VCaP (cell line): Measurements from ENCODE around the gene VSIG4.
"Not testable (repeated sequence)": the region's sequence is repeated elsewhere in the genome, so short reads cannot be mapped to it uniquely, and the experiment has no call there.

Experiments used
- H3K27ac ChIP-seq: fragments of 450-650 bp; 2 replicates; pipeline ENCODE4 v1.5.1; 2017
- TF ChIP-seq, protein P1 (sequence below): fragments of 450-650 bp; conservative IDR thresholded peaks from 2 replicates; pipeline ENCODE4 v1.5.1; 2017; ENCODE audit warnings: mild to moderate bottlenecking, moderate library complexity

VSIG4 gene

DNA sequence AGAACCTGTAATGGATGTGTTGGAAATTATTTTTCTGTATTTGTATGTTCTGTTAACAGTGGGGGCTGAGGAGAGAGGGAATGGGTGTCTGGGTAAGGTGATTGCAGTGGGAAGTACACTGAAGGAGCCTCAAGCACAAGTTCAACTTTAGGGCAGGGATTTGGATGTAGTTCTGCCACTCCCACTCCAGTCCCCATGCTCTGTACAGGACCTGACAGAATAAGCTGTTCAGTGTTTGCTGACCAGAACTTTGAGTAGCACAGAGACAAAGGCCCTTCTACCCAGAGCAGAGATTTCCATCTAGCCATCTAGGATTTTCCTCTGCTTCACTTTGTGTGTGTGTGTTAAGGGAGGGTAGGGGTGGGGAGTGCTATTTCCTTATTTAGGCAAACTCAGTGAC is 49.2 kb downstream of the VSIG4 start:
- no peak overlapping the region for H3K27ac ChIP-seq
- TF ChIP-seq, protein P1, sequence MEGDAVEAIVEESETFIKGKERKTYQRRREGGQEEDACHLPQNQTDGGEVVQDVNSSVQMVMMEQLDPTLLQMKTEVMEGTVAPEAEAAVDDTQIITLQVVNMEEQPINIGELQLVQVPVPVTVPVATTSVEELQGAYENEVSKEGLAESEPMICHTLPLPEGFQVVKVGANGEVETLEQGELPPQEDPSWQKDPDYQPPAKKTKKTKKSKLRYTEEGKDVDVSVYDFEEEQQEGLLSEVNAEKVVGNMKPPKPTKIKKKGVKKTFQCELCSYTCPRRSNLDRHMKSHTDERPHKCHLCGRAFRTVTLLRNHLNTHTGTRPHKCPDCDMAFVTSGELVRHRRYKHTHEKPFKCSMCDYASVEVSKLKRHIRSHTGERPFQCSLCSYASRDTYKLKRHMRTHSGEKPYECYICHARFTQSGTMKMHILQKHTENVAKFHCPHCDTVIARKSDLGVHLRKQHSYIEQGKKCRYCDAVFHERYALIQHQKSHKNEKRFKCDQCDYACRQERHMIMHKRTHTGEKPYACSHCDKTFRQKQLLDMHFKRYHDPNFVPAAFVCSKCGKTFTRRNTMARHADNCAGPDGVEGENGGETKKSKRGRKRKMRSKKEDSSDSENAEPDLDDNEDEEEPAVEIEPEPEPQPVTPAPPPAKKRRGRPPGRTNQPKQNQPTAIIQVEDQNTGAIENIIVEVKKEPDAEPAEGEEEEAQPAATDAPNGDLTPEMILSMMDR: no peak

DNA sequence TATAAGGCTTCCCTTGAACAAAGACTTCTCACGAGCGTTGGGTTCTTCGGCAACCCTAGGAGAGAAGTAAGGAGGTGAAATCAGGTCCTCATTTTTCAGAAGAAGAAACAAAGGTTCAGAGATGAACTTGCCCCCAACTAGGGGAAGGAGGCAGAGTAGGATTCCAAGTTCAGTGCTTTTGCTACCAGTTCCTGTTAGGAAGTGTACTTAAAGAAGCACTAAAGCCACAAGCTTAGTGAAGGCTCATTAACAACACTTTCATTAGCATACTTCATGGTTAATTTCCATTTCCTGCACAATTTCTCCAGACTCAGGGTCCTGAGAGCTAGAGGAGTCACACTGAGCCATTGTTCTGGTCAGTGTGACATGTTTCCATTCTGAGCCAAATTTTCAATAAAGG is 52.1 kb downstream of the VSIG4 start:
- TF ChIP-seq, protein P1: no peak

DNA sequence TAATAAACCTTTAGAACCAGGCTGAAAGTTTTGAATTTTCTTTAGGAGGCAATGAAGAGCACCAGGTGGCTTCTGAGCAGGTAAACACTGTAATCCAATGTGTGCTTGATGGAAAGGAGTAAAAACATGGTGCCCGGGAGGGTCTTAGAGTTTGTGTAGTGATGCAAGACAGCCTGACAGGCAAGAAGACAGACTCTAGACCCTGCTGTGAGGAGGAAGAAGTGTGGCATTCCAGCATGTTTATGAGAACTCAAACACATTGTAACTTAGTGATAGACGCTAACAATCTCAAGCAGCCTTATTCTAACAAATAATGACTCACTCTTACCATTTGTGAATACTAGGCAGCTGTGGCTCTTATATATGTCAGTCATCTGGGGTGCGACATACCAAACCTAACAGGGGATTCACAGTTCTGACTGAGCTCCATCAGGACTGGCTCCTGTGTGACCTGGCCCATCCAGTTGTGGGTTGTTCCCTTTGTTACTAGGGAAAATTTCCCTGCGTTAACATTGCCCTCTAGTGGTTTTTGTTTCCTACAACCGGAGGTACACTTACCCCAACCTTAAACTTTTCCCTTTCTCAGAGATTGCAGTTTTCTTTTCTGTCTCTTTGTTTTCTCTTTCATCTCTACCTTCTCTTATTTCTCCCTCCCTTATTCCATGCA is 53.8 kb downstream of the VSIG4 start:
- TF ChIP-seq, protein P1: peak; percentile 82
- H3K27ac ChIP-seq: no peak overlapping the region

More for the DNA sequence above, 52.1 kb downstream of the VSIG4 start:
- H3K27ac ChIP-seq: no peak overlapping the region

DNA sequence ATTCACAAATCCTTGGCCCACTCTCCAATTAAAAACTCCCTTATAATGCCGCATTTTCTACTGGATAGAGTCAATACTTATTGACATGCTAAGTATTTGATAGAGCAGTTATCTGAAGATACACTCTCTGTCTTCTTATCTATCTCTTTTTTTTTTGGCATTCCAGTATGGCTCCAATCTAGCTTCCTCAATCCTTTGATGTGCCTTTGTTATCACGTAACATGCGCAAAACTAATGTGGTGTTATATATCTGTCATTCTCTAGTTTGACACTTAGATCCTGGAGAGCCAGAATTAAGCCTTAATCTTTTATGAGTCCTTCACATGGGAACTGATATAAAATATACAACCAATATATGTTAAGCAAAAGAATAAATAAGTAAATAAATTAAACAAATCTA is 54.7 kb downstream of the VSIG4 start:
- H3K27ac ChIP-seq: no peak overlapping the region
- TF ChIP-seq, protein P1: no peak

DNA sequence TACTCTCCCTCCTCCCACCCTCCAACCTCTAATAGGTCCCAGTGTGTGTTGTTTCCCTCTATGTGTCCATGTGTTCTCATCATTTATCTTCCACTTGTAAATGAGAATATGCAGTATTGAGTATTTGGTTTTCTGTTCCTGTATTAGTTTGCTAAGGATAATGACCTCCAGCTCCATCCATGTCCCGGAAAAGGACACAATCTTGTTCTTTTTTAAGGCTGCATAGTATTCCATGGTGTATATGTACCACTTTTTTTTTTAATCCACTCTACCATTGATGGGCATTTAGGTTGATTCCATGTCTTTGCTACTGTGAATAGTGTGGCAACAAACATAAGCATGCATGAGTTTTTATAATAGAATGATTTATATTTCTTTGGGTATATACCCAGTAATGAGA is 62.7 kb downstream of the VSIG4 start:
- H3K27ac ChIP-seq: not testable (repeated sequence)

DNA sequence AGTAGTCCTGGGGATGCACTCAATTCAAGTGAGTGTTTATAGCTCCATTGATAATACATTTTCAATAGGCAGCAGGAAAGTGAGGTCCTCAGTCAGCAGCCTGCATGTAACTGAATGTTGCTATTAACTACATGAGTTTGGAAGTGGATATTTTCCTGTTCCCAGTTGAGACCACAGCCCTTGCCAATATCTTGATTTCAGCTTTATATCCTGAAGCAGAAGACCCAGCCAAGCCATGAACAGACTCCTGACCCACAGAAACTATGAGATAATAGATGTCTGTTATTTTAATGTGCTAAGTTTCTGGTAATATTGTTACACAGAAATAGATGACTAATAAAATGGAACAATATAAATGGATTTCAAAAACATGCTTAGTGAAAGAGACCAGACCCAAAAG is 63.7 kb downstream of the VSIG4 start:
- no peak overlapping the region for H3K27ac ChIP-seq
- TF ChIP-seq, protein P1: no peak

DNA sequence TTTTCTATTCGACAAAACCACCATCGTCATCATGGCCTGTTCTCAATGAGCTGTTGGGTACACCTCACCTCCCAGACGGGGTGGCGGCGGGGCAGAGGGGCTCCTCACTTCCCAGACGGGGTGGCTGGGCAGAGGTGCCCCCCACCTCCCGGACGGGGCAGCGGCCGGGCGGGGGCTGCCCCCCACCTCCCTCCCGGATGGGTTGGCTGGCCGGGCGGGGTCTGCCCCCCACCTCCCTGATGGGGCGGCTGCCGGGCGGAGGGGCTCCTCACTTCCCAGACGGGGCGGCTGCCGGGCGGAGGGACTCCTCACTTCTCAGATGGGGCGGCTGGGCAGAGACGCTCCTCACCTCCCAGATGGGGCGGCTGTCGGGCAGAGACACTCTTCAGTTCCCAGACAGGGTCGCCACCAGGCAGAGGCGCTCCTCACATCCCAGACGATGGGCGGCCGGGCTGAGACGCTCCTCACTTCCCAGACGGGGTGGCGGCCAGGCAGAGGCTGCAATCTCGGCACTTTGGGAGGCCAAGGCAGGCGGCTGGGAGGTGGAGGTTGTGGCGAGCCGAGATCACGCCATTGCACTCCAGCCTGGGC is 64.6 kb downstream of the VSIG4 start:
- not testable (repeated sequence) for H3K27ac ChIP-seq
